ENCODE measurements around the gene COL4A4.
"Not testable (repeated sequence)": the region's sequence is repeated elsewhere in the genome, so short reads cannot be mapped to it uniquely, and the experiment has no call there.

- not testable (repeated sequence) for TF ChIP-seq POLR2A (IDR thresholded peaks at IDR 0.05; ENCODE audit: low read depth, low read length); CTCF (conservative IDR thresholded peaks at IDR 0.05; ENCODE audit: low read depth, low read length); USF2 (IDR thresholded peaks at IDR 0.05; ENCODE audit: low read depth, low read length); SMC3 (IDR thresholded peaks at IDR 0.05; ENCODE audit: low read depth, low read length); ELK1 (IDR thresholded peaks at IDR 0.05; ENCODE audit: borderline replicate concordance, low read depth, low read length); NFE2L2 (IDR thresholded peaks at IDR 0.05; ENCODE audit: low read depth, low read length); MXI1 (IDR thresholded peaks at IDR 0.05; ENCODE audit: borderline replicate concordance, low read depth, low read length); CEBPB (IDR thresholded peaks at IDR 0.05; ENCODE audit: low read depth, low read length); MAZ (IDR thresholded peaks at IDR 0.05; ENCODE audit: borderline replicate concordance, low read depth, low read length)
Observed at GRCh38 chr2:227065065-227065464, 98.9 kb downstream of the COL4A4 start.
